Right atrium auricular region (tissue), 2 donors: ENCODE data around the gene C1orf105. TPM values are rescaled to one million over a fixed set of nuclear protein-coding genes. Genes with fewer than 3 reads are reported as not detected.
A peak's percentile ranks its signal among the peaks of the same experiment; 100 is the strongest.

Source experiments
- DNase-seq: peaks from one replicate; pipeline ENCODE4 v3.0.0-alpha.2; 2019; ENCODE audit warnings: low spot score
- H3K27ac ChIP-seq, 2 donors: fragments of 200-600 bp; sonication (generic); 1 replicate in 1 of 2; 2 replicates in 1 of 2; pipeline ENCODE4 v1.5.1; 2016 to 2019
- H3K27me3 ChIP-seq, 2 donors: fragments of 200-600 bp; sonication (generic); one replicate each; pipeline versions ENCODE4 v1.5.1 to v1.6.0; 2017 to 2019
- H3K36me3 ChIP-seq: fragments of 200-600 bp; sonication (generic); one replicate; pipeline ENCODE4 v1.5.1; 2016
- H3K4me1 ChIP-seq, 2 donors: fragments of 200-600 bp; sonication (generic); one replicate each; pipeline versions ENCODE4 v1.5.1 to v1.6.0; 2017 to 2019
- H3K4me3 ChIP-seq, 2 donors: fragments of 200-600 bp; sonication (generic); 1 replicate in 1 of 2; 2 replicates in 1 of 2; pipeline ENCODE4 v1.5.1; 2017 to 2019; ENCODE audit warnings: mild to moderate bottlenecking in 1 of 2, moderate library complexity in 1 of 2
- H3K9me3 ChIP-seq, 2 donors: fragments of 200-600 bp; sonication (generic); one replicate each; pipeline ENCODE4 v1.5.1; 2019
- CTCF ChIP-seq, 2 donors: fragments of 200-600 bp; sonication (generic); IDR thresholded peaks; one replicate each; pipeline ENCODE4 v1.5.1; 2019; ENCODE audit warnings: antibody characterized with exemption in 2 of 2
- total RNA-seq, 2 donors: library from RNA; depleted of rRNA; stranded (reverse); fragments of >200 nt; gene quantifications; one replicate each; pipeline ENCODE4 v1.1.0, GENCODE V29; 2016

C1orf105 gene
- total RNA-seq, 2 donors from 2014 or later, result 3.3 to 18.0 TPM

GRCh38 chr1:172390683-172391551 is 29.6 kb upstream of the C1orf105 start:
- DNase-seq, result no peak
- Histone ChIP-seq H3K27ac (peak overlapping the region; percentile 4 to 54), H3K4me1 (peaks cover 0 to 21% of the 10 kb centered on the region in 2 donors), H3K27me3 (no peaks in the 10 kb centered on the region), H3K36me3 (no peaks in the 10 kb centered on the region), H3K9me3 (no peaks in the 10 kb centered on the region), H3K4me3 (no peak overlapping the region)
- no peak for TF ChIP-seq CTCF (IDR thresholded peaks at IDR 0.05)

DNA sequence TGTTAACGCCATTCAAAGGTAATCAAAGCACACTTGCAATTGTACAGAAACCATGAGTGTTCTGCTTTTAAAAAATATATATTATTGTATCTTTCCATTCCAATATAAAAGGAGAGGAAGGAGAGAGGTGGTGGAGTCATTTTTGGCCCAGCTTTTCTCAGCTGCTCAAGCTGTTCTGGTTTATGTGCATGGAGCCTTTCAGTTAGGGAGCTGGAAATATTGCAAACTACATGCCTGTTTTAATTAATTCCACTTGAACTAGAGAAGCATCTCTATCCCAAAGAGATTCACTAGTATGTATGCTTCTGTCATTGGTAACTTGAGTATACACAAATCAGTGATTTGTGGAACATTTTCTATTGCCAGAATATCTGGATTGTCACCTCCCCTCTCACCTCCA is 28.5 kb upstream of the C1orf105 start:
- TF ChIP-seq CTCF (IDR thresholded peaks at IDR 0.05), result no peak
- no peak for DNase-seq
- Histone ChIP-seq H3K27me3 (no peaks in the 10 kb centered on the region), H3K4me3 (no peak overlapping the region), H3K36me3 (no peaks in the 10 kb centered on the region), H3K9me3 (no peaks in the 10 kb centered on the region), H3K27ac (no peak overlapping the region), H3K4me1 (peaks cover 0 to 21% of the 10 kb centered on the region in 2 donors)

GRCh38 chr1:172393354-172393753 is 27.1 kb upstream of the C1orf105 start:
- no peaks in the 10 kb centered on the region for H3K36me3 ChIP-seq
- H3K27ac ChIP-seq, result no peak overlapping the region
- H3K9me3 ChIP-seq, result no peaks in the 10 kb centered on the region
- TF ChIP-seq CTCF (IDR thresholded peaks at IDR 0.05), result no peak
- no peak for DNase-seq
- H3K4me1 ChIP-seq, result peaks cover 0 to 28% of the 10 kb centered on the region in 2 donors
- no peaks in the 10 kb centered on the region for H3K27me3 ChIP-seq
- no peak overlapping the region for H3K4me3 ChIP-seq

GRCh38 chr1:172394141-172394751 is 26.2 kb upstream of the C1orf105 start:
- TF ChIP-seq CTCF (IDR thresholded peaks at IDR 0.05), result no peak
- DNase-seq, result no peak
- no peaks in the 10 kb centered on the region for H3K9me3 ChIP-seq
- H3K4me1 ChIP-seq, result peaks cover 0 to 37% of the 10 kb centered on the region in 2 donors
- H3K36me3 ChIP-seq, result no peaks in the 10 kb centered on the region
- no peak overlapping the region for H3K27ac ChIP-seq
- H3K4me3 ChIP-seq, result no peak overlapping the region
- no peaks in the 10 kb centered on the region for H3K27me3 ChIP-seq

DNA sequence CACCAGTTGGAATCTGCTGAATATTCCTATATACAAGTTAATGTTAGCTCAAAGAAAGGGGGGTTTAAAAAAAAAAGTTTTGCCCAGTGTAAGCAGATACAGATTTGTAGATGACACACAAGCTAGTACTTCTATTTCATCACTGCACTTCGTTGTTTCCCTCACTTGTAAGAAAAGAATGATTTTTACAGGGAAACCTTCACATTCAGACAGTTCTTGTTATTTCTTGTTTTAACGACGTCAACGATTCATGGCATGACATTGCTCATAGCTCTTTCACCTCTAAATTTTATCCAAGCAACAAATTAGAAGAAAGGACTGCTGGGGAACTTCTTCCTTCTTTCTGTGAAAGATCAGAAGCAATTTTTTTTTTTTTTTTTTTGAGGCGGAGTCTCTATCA is 25.7 kb upstream of the C1orf105 start:
- Histone ChIP-seq H3K36me3 (no peaks in the 10 kb centered on the region), H3K27me3 (no peaks in the 10 kb centered on the region), H3K4me3 (no peak overlapping the region), H3K9me3 (no peaks in the 10 kb centered on the region), H3K4me1 (peaks cover 0 to 40% of the 10 kb centered on the region in 2 donors), H3K27ac (no peak overlapping the region)
- DNase-seq, result no peak
- TF ChIP-seq CTCF (IDR thresholded peaks at IDR 0.05), result no peak
